Measurements from ENCODE around the gene DTL. TPM values are rescaled to one million over a fixed set of nuclear protein-coding genes. Genes with fewer than 3 reads are reported as not detected.

The DTL gene, protein sequence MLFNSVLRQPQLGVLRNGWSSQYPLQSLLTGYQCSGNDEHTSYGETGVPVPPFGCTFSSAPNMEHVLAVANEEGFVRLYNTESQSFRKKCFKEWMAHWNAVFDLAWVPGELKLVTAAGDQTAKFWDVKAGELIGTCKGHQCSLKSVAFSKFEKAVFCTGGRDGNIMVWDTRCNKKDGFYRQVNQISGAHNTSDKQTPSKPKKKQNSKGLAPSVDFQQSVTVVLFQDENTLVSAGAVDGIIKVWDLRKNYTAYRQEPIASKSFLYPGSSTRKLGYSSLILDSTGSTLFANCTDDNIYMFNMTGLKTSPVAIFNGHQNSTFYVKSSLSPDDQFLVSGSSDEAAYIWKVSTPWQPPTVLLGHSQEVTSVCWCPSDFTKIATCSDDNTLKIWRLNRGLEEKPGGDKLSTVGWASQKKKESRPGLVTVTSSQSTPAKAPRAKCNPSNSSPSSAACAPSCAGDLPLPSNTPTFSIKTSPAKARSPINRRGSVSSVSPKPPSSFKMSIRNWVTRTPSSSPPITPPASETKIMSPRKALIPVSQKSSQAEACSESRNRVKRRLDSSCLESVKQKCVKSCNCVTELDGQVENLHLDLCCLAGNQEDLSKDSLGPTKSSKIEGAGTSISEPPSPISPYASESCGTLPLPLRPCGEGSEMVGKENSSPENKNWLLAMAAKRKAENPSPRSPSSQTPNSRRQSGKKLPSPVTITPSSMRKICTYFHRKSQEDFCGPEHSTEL
- 22.5 TPM in 2 replicates for total RNA-seq (2021)
- Bru-seq, nascent RNA = percentile 88 among the genes with signal in this experiment
- BruChase-seq, experiment 1, labeled RNA remaining after a 2-hour chase = percentile 64 among the genes with signal in this experiment
- BruChase-seq, experiment 2, labeled RNA remaining after a 6-hour chase = percentile 63 among the genes with signal in this experiment
- long read RNA-seq, full-length matches to known transcripts = 29 of 33 reads
- long read RNA-seq, partial matches to known transcripts = 2 of 33 reads
- long read RNA-seq, other reads (novel, unspliced or antisense) = 2 of 33 reads

DNA sequence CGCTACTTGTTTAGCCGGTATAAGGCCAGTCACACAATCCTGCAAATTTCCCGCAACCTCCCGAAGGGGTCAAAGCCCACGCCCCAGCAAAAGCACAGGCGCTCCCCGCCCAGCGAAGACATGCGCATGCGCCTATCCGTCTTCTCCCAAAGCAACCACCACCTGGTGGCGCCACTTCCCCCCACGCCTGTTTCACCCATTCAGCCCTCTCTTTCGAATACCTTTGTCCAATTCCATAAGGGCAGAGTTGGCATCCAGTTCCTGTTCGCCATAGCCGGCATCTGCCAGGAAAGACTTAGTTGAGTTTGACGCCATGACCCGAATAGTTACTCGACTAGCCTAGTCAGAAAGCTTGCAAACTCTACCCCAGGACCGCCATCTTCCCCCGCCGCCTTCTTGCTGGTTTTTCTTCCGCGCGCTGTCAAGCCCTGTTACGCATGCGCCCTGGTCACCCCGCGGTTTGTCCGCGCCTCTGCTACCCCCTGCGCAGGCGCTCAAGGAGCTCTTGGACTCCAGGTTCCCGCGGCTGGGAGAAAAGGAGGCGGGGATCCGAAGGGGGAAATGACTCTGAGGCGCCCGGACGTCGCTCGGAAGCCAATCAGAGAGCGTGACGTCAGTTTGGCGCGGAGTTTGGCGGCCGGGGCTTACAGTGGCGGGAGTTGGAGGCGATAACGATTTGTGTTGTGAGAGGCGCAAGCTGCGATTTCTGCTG is at the start of gene DTL, which contains the start of gene INTS7:
Gene DTL, plus strand, starts transcription at position 626 of the 712 bp plus-strand sequence. CDS start 143 bp downstream, outside the sequence.
Gene INTS7, minus strand, starts transcription at position 435 of the 712 bp plus-strand sequence. Its CDS starts 120 bp downstream, at position 315.
- peaks cover 30% of the 10 kb centered on the region for H3F3A ChIP-seq (ENCODE audit: insufficient read depth, low read depth)
- H3K9me2 ChIP-seq (ENCODE audit: insufficient read depth) = no peaks in the 10 kb centered on the region
- H3K4me2 ChIP-seq = peak within 1 kb of the TSS; percentile 86
- no peaks in the 10 kb centered on the region for H3K27me3 ChIP-seq (ENCODE audit: insufficient read depth, low read depth)
- POLR2A ChIA-PET (ENCODE audit: unreplicated experiment) = interaction anchor here (0.5 to 1.5 kb wide), 8 partner anchors 49 to 397 kb away, joined by 3 to 8 read pairs (median 4); partner anchors contain the start of gene NEK2
- H2AFZ ChIP-seq = peak within 1 kb of the TSS; percentile 99
- H3K4me3 ChIP-seq = peak within 1 kb of the TSS; percentile 93
- H4K20me1 ChIP-seq (ENCODE audit: insufficient read depth) = no peaks in the 10 kb centered on the region
- peak within 1 kb of the TSS; percentile 55 for H3K27ac ChIP-seq
- no TSS peak for BruUV-seq (replicated peaks)
- CTCF ChIA-PET = interaction anchor here (0.5 to 2.1 kb wide), 21 partner anchors 19 to 1021 kb away, joined by 3 to 47 read pairs (median 4); no protein-coding TSS in a partner anchor
- H3K9me3 ChIP-seq (ENCODE audit: insufficient read depth, low read depth) = no peaks in the 10 kb centered on the region
- TF ChIP-seq, protein P1, sequence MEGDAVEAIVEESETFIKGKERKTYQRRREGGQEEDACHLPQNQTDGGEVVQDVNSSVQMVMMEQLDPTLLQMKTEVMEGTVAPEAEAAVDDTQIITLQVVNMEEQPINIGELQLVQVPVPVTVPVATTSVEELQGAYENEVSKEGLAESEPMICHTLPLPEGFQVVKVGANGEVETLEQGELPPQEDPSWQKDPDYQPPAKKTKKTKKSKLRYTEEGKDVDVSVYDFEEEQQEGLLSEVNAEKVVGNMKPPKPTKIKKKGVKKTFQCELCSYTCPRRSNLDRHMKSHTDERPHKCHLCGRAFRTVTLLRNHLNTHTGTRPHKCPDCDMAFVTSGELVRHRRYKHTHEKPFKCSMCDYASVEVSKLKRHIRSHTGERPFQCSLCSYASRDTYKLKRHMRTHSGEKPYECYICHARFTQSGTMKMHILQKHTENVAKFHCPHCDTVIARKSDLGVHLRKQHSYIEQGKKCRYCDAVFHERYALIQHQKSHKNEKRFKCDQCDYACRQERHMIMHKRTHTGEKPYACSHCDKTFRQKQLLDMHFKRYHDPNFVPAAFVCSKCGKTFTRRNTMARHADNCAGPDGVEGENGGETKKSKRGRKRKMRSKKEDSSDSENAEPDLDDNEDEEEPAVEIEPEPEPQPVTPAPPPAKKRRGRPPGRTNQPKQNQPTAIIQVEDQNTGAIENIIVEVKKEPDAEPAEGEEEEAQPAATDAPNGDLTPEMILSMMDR (conservative IDR thresholded peaks at IDR 0.05) = peak; percentile 81
- TF ChIP-seq EZH2 (IDR thresholded peaks at IDR 0.05; ENCODE audit: low read depth) = no peak
- peak; percentile 97 to 98 for DNase-seq
- H3K36me3 ChIP-seq (ENCODE audit: low read depth) = 0 out of 2 replicates have a peak, but pooled peaks cover 2% of the 10 kb centered on the region
- intact Hi-C loops (cut with micrococcal nuclease; ENCODE audit: unreplicated experiment) = loop anchor here (1.0 to 10.0 kb wide), 5 partner anchors 23 to 420 kb away; no protein-coding TSS in a partner anchor
- H3K4me1 ChIP-seq (replicated peaks; ENCODE audit: insufficient read depth) = peaks cover 50% of the 10 kb centered on the region
- H3K79me2 ChIP-seq (ENCODE audit: low read depth) = peaks cover 83% of the 10 kb centered on the region

DNA sequence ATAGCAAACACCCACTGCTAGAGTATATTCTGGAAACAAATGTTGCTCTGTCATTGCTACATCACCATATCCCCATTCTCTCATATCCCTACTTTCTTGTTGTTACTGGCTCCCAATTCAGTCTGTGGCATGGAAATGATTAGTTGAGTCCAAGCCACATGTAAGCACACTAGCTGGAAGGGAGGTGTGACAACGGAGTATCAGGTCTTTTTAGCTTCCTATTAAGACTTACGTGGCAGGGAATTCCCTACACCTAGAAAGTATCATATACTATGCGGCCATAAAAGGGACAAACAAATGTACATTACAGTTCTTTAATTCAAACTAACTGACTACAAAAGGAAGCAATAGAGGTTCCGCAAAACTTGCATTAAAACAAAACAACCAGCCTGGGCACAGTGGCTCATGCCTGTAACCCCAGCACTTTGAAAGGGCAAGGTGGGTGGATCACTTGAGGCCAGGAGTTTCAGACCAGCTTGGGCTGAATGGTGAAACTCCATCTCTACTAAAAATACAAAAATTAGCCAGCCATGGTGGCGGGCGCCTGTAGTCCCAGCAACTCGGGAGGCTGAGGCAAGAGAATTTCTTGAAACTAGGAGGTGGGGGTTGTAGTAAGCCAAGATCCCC is 48.8 kb upstream of the DTL start:
- Histone ChIP-seq H3K4me2 (no peak overlapping the region), H3K9me3 (ENCODE audit: insufficient read depth, low read depth) (no peaks in the 10 kb centered on the region), H3K36me3 (ENCODE audit: low read depth) (peaks cover 13% of the 10 kb centered on the region; the same call in 1 of the 2 replicates), H2AFZ (no peak overlapping the region), H3K4me1 (replicated peaks; ENCODE audit: insufficient read depth) (no peaks in the 10 kb centered on the region), H3K9me2 (ENCODE audit: insufficient read depth) (no peaks in the 10 kb centered on the region), H3K27ac (no peak overlapping the region), H3K27me3 (ENCODE audit: insufficient read depth, low read depth) (no peaks in the 10 kb centered on the region), H3K4me3 (no peak overlapping the region), H4K20me1 (ENCODE audit: insufficient read depth) (no peaks in the 10 kb centered on the region; the same call in 1 of the 2 replicates), H3F3A (ENCODE audit: insufficient read depth, low read depth) (no peaks in the 10 kb centered on the region), H3K79me2 (ENCODE audit: low read depth) (no peaks in the 10 kb centered on the region)
- intact Hi-C loops (cut with micrococcal nuclease; ENCODE audit: unreplicated experiment) = no loop called here
- ChIA-PET CTCF (no interaction called here), POLR2A (ENCODE audit: unreplicated experiment) (interaction anchor here (0.6 kb wide), 1 partner anchor 46 kb away, joined by 3 read pairs; no protein-coding TSS in a partner anchor)
- DNase-seq = no peak
- TF ChIP-seq EZH2 (IDR thresholded peaks at IDR 0.05; ENCODE audit: low read depth) = no peak
- TF ChIP-seq, protein P1 (conservative IDR thresholded peaks at IDR 0.05) = no peak
- BruUV-seq (replicated peaks) = no TSS peak
